Measurements from ENCODE around the gene TEX55. TPM values are rescaled to one million over a fixed set of nuclear protein-coding genes. Genes with fewer than 3 reads are reported as not detected.

Gene TEX55
- total and polyA plus RNA-seq, 2 donors (not counting 1 experiment from before 2014, with no cell fraction given) = not detected

DNA sequence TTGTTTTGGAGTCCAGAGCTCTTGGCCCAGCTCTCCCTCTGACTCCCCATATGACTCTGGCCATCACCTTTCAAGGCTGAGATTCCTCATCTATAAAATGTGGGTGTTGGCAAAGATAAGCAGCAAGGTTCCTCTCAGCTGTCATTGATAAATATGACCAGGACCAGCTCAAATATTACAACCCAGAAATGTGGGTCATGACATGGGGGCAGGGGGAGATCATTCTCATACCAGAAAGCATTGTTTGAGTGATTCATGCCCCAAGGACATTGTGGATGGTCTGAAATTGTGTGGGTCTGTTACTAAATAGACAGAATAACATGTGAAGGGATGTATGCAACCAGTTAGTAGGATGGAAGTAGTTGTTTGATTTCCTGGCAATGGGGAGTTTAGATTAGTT is 41.3 kb downstream of the TEX55 start:
- Mint-ChIP-seq H3K4me3 (no peak overlapping the region), H3K4me1 (no peaks in the 10 kb centered on the region), H3K27ac (no peak overlapping the region), H3K27me3 (peaks cover 6% of the 10 kb centered on the region), H3K9me3 (ENCODE audit: insufficient read depth) (no peaks in the 10 kb centered on the region)
- intact Hi-C loops (cut with micrococcal nuclease) = no loop called here
- no peaks in the 10 kb centered on the region for H3K27me3 ChIP-seq (replicated peaks in 1 of 4; ENCODE audit: control extremely low read depth in 1 of 4, control insufficient read depth in 3 of 4, insufficient read depth in 4 of 4, low read length in 3 of 4)
- no peak for ATAC-seq (ENCODE audit: low read depth)
- CTCF ChIA-PET = no interaction called here
- no peak overlapping the region for H3K9ac ChIP-seq (ENCODE audit: low read length)
- DNase-seq = no peak
- H3K79me2 ChIP-seq (ENCODE audit: control insufficient read depth, insufficient read depth, low read length) = no peaks in the 10 kb centered on the region
- H3K4me1 ChIP-seq (ENCODE audit: control insufficient read depth in 2 of 2, insufficient read depth in 2 of 2, low read length in 2 of 2) = no peaks in the 10 kb centered on the region
- H3K36me3 ChIP-seq (replicated peaks in 1 of 2; ENCODE audit: control extremely low read depth in 1 of 2, control insufficient read depth in 1 of 2, extremely low read depth in 1 of 2, insufficient read depth in 2 of 2, low read length in 1 of 2) = no peaks in the 10 kb centered on the region
- H3K4me3 ChIP-seq (ENCODE audit: control extremely low read depth in 1 of 5, extremely low read depth in 1 of 5, insufficient read depth in 1 of 5, low read depth in 2 of 5, low read length in 4 of 5) = no peak overlapping the region
- H4K20me1 ChIP-seq (ENCODE audit: control insufficient read depth, insufficient read depth, low read length, poor library complexity, severe bottlenecking) = no peaks in the 10 kb centered on the region
- H3K9me3 ChIP-seq (ENCODE audit: control extremely low read depth in 1 of 3, control insufficient read depth in 2 of 3, insufficient read depth in 1 of 3, low read length in 2 of 3) = no peaks in the 10 kb centered on the region
- H3K27ac ChIP-seq (ENCODE audit: low read length in 2 of 2) = no peak overlapping the region
- H3K4me2 ChIP-seq (replicated peaks; ENCODE audit: low read depth, low read length, poor library complexity, severe bottlenecking) = no peak overlapping the region
- no peak overlapping the region for H2AFZ ChIP-seq (ENCODE audit: insufficient read depth, low read depth, low read length, poor library complexity, severe bottlenecking)
- no peak for TF ChIP-seq EZH2 (IDR thresholded peaks at IDR 0.05; ENCODE audit: borderline replicate concordance, insufficient read depth, low read depth, low read length, poor library complexity, severe bottlenecking)
- TF ChIP-seq, protein P1, sequence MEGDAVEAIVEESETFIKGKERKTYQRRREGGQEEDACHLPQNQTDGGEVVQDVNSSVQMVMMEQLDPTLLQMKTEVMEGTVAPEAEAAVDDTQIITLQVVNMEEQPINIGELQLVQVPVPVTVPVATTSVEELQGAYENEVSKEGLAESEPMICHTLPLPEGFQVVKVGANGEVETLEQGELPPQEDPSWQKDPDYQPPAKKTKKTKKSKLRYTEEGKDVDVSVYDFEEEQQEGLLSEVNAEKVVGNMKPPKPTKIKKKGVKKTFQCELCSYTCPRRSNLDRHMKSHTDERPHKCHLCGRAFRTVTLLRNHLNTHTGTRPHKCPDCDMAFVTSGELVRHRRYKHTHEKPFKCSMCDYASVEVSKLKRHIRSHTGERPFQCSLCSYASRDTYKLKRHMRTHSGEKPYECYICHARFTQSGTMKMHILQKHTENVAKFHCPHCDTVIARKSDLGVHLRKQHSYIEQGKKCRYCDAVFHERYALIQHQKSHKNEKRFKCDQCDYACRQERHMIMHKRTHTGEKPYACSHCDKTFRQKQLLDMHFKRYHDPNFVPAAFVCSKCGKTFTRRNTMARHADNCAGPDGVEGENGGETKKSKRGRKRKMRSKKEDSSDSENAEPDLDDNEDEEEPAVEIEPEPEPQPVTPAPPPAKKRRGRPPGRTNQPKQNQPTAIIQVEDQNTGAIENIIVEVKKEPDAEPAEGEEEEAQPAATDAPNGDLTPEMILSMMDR (IDR thresholded peaks at IDR 0.05) = no peak
- POLR2A ChIA-PET = no interaction called here

DNA sequence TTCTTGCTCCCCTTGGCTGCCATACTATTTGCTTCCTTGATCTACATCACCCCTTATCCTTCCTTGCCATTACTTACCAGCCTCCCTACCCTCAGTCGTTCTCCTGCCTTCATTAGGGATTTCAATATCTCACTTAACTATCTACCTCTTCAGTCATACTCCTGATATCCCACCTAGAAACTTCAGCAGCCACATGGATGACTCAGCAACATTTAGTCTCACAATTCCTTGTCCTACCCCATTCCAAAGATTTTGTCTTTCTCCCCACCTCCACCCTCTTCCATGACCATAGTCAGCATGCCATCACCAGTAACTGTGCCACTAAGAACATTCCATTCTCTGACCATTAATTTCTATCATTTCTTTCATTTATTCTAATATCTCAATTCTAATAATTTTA is 45.8 kb downstream of the TEX55 start:
- Mint-ChIP-seq H3K9me3 (ENCODE audit: insufficient read depth) (no peaks in the 10 kb centered on the region), H3K27me3 (peaks cover 8% of the 10 kb centered on the region), H3K4me1 (no peaks in the 10 kb centered on the region), H3K27ac (no peak overlapping the region), H3K4me3 (no peak overlapping the region)
- Histone ChIP-seq H3K4me1 (ENCODE audit: control insufficient read depth in 2 of 2, insufficient read depth in 2 of 2, low read length in 2 of 2) (no peaks in the 10 kb centered on the region), H3K27me3 (replicated peaks in 1 of 4; ENCODE audit: control extremely low read depth in 1 of 4, control insufficient read depth in 3 of 4, insufficient read depth in 4 of 4, low read length in 3 of 4) (no peaks in the 10 kb centered on the region), H4K20me1 (ENCODE audit: control insufficient read depth, insufficient read depth, low read length, poor library complexity, severe bottlenecking) (no peaks in the 10 kb centered on the region), H3K4me3 (ENCODE audit: control extremely low read depth in 1 of 5, extremely low read depth in 1 of 5, insufficient read depth in 1 of 5, low read depth in 2 of 5, low read length in 4 of 5) (no peak overlapping the region), H2AFZ (ENCODE audit: insufficient read depth, low read depth, low read length, poor library complexity, severe bottlenecking) (no peak overlapping the region), H3K79me2 (ENCODE audit: control insufficient read depth, insufficient read depth, low read length) (no peaks in the 10 kb centered on the region), H3K9ac (ENCODE audit: low read length) (no peak overlapping the region), H3K36me3 (replicated peaks in 1 of 2; ENCODE audit: control extremely low read depth in 1 of 2, control insufficient read depth in 1 of 2, extremely low read depth in 1 of 2, insufficient read depth in 2 of 2, low read length in 1 of 2) (no peaks in the 10 kb centered on the region), H3K27ac (ENCODE audit: low read length in 2 of 2) (no peak overlapping the region), H3K4me2 (replicated peaks; ENCODE audit: low read depth, low read length, poor library complexity, severe bottlenecking) (no peak overlapping the region), H3K9me3 (ENCODE audit: control extremely low read depth in 1 of 3, control insufficient read depth in 2 of 3, insufficient read depth in 1 of 3, low read length in 2 of 3) (no peaks in the 10 kb centered on the region)
- intact Hi-C loops (cut with micrococcal nuclease) = no loop called here
- WGBS (ENCODE audit: insufficient coverage) = 100% methylated on average over 1 of the region's 1 CpG
- no peak for ATAC-seq (ENCODE audit: low read depth)
- POLR2A ChIA-PET = no interaction called here
- DNase-seq = no peak
- no peak for TF ChIP-seq EZH2 (IDR thresholded peaks at IDR 0.05; ENCODE audit: borderline replicate concordance, insufficient read depth, low read depth, low read length, poor library complexity, severe bottlenecking)
- TF ChIP-seq, protein P1 (IDR thresholded peaks at IDR 0.05) = no peak
- CTCF ChIA-PET = no interaction called here

All from B cell (primary cell).